ENCODE measurements around the gene PDCD4.

PDCD4 gene

DNA sequence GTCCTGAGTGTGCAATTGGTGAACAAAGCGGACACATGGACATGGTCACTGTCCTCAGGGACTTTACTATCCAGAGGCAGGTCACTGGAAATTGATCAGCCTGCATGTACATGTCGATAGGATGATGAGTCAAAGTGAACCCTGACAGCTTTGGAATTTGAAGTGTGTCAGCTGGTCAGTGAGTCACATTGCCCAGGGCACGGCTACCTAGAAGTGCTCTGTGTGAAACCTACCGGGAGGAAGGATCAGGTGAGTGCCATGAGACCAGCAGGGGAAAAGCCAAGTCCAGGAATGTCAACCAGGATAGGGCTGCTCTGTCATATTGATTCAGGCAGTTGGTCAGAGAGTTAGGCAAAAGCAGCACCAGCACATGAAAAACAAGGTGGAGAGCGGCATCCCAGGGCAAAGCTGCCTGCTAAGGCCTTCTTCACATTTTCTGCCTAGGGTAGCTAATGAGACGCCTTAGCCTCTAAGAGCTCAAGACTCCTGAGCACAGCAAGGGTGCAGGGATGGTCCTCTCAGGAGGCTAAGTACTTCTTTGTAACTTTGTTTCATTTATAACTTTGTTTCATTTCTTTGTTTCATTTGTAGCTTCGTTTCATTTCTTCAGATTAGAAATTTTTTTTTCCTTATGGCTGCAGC is 19.4 kb upstream of the PDCD4 start:
- H3K36me3 ChIP-seq (ENCODE audit: control insufficient read depth, insufficient read depth, low read length) = no peaks in the 10 kb centered on the region
- no peak overlapping the region for H3K27ac ChIP-seq (ENCODE audit: low read length)
- no peaks in the 10 kb centered on the region for H3K9me3 ChIP-seq (ENCODE audit: control insufficient read depth, insufficient read depth, low read length)
- H3K4me1 ChIP-seq (ENCODE audit: control insufficient read depth, insufficient read depth, low read length) = no peaks in the 10 kb centered on the region
- no CpG with 5 or more reads among the region's 7 CpGs for WGBS (ENCODE audit: insufficient coverage, insufficient read length)
- no peak overlapping the region for H3K4me3 ChIP-seq (ENCODE audit: low read length)
- DNase-seq (ENCODE audit: low read depth, low spot score) = no peak
- no peaks in the 10 kb centered on the region; the same call in 1 of the 2 replicates for H3K27me3 ChIP-seq (ENCODE audit: control insufficient read depth, insufficient read depth, low read length)

DNA sequence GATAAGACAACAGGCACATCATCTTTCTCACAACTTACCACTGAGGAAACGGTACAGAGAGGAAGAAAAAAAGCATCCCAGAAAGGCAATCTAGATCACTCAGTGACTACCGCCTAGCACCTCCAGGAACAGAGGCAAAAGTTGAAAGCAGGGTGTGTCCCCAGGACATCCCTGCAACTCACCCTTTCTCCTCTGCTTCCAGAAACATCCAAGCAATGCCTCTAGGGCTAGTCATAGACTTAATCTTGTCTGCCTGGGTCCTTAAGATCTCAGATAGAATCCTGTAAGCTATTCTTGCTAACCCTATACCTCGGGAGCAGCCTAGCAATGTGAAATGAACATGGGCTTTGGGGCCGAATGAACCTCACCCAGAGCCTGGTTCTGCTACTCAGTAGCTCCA is 18.8 kb upstream of the PDCD4 start:
- Histone ChIP-seq H3K27me3 (ENCODE audit: control insufficient read depth, insufficient read depth, low read length) (no peaks in the 10 kb centered on the region; the same call in 1 of the 2 replicates), H3K4me3 (ENCODE audit: low read length) (no peak overlapping the region), H3K36me3 (ENCODE audit: control insufficient read depth, insufficient read depth, low read length) (no peaks in the 10 kb centered on the region), H3K4me1 (ENCODE audit: control insufficient read depth, insufficient read depth, low read length) (no peaks in the 10 kb centered on the region), H3K27ac (ENCODE audit: low read length) (no peak overlapping the region), H3K9me3 (ENCODE audit: control insufficient read depth, insufficient read depth, low read length) (no peaks in the 10 kb centered on the region)
- no peak for DNase-seq (ENCODE audit: low read depth, low spot score)
- no CpG with 5 or more reads among the region's 4 CpGs for WGBS (ENCODE audit: insufficient coverage, insufficient read length)

DNA sequence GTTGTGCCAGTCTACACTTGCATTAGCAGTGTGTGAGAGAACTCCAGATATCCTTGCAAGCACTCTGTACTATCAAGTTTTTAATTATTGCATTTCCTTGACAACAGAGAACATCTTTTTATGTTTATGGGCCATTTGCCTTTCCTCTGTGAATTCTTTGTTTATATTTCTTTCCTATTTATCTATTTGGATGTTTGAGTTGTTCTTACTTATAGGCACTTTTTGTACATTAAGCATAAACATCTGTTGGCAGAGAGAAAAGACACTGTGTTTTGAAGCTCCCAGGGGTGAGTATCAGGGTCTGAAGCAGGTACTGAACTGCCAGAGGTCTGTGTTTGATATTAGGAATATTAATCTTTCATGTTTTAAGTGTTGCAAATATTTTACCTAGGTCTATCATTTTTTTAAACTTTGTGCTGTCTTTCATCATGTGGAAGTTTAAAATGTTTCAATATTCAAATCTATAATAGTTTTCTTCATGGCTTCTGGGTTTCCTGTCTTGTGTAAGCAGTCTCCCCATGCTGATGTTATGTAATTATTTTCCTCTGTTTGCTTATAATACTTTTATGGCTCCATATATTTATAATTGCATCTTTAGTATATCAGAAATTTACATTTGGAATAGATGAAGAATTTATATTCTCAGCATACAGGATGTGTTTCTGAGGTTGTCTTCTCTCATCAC is 17.7 kb upstream of the PDCD4 start:
- no peak for DNase-seq (ENCODE audit: low read depth, low spot score)
- Histone ChIP-seq H3K4me3 (ENCODE audit: low read length) (no peak overlapping the region), H3K9me3 (ENCODE audit: control insufficient read depth, insufficient read depth, low read length) (no peaks in the 10 kb centered on the region), H3K4me1 (ENCODE audit: control insufficient read depth, insufficient read depth, low read length) (no peaks in the 10 kb centered on the region), H3K27me3 (ENCODE audit: control insufficient read depth, insufficient read depth, low read length) (no peaks in the 10 kb centered on the region; the same call in 1 of the 2 replicates), H3K27ac (ENCODE audit: low read length) (no peak overlapping the region), H3K36me3 (ENCODE audit: control insufficient read depth, insufficient read depth, low read length) (no peaks in the 10 kb centered on the region)

DNA sequence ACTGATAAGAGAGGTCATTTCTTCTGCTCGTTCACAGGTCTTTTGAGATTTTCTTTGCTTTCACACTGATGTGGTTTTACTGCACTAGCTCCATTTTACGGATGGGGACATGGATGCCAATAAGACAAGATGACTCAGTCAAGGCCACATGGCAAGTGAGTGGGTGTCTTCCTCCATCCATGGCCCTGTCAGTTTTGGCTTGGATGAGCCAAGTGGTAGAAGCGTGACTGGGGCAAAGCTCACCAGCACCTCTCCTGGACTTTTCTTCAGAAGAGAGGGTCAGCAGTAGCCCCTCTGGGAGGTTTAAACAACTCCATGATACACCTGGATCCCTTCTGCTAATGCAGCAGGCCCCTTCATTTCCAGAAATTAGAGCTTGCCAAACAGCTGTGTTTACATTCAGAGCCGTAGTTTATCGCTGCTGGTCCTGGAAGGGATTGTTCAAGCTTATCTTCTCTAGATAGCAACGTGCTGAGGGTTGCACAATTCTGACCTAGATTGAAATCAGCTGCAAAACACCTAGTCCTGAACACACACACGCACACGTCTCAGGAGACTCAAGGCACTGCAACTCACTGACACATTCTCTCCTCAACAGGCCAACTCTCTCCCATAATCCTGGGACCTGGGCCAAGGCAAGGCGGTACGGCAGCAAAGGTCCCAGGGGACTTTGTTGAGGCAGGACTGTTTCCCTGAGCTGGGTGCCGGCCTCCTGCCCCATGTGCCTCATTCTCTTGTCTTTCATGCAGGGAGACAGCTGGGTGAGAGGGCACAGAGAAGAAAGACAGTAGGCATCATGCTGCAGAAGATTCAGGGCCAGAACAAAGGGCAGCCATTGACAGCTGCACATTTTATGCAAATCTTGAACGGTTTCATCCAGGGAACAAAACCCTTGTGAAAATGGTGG is 14.2 kb upstream of the PDCD4 start:
- no peak for DNase-seq (ENCODE audit: low read depth, low spot score)
- Histone ChIP-seq H3K4me1 (ENCODE audit: control insufficient read depth, insufficient read depth, low read length) (no peaks in the 10 kb centered on the region), H3K27me3 (ENCODE audit: control insufficient read depth, insufficient read depth, low read length) (no peaks in the 10 kb centered on the region; the same call in 1 of the 2 replicates), H3K27ac (ENCODE audit: low read length) (no peak overlapping the region), H3K9me3 (ENCODE audit: control insufficient read depth, insufficient read depth, low read length) (no peaks in the 10 kb centered on the region), H3K36me3 (ENCODE audit: control insufficient read depth, insufficient read depth, low read length) (no peaks in the 10 kb centered on the region), H3K4me3 (ENCODE audit: low read length) (no peak overlapping the region)
- WGBS (ENCODE audit: insufficient coverage, insufficient read length) = no CpG with 5 or more reads among the region's 12 CpGs

DNA sequence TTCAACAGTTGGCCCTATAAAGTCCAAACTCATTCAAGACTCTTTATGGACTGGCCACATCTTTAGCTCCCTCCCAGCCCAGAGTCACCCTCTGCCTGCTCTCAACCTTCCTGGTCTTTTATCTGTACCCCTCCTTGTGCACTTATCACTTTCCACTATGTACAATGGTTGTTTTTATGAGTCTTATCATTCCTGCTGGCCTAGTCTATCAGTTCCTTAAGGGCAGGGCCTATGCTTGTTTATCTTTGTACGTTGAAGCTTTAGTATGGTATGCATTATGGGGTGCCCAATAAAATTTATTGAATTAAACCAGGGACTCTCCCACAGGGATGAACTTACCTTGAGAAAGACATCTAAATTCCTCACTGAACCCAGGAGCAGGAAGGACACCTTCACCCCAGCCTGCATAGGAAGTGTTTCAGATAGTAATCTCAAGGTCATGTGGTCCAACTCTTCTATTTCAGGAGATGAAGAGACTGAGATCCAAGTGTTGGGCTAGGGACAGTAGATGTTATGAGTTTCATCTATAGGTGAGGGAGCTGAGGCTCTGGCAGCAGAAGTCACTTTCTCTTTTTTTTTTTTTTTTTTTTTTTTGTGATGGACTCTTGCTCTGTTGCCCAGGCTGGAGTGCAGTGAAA is 13.3 kb upstream of the PDCD4 start:
- no peak for DNase-seq (ENCODE audit: low read depth, low spot score)
- no CpG with 5 or more reads among the region's 1 CpG for WGBS (ENCODE audit: insufficient coverage, insufficient read length)
- Histone ChIP-seq H3K36me3 (ENCODE audit: control insufficient read depth, insufficient read depth, low read length) (no peaks in the 10 kb centered on the region), H3K27ac (ENCODE audit: low read length) (no peak overlapping the region), H3K4me3 (ENCODE audit: low read length) (no peak overlapping the region), H3K27me3 (ENCODE audit: control insufficient read depth, insufficient read depth, low read length) (no peaks in the 10 kb centered on the region; the same call in 1 of the 2 replicates), H3K4me1 (ENCODE audit: control insufficient read depth, insufficient read depth, low read length) (no peaks in the 10 kb centered on the region), H3K9me3 (ENCODE audit: control insufficient read depth, insufficient read depth, low read length) (no peaks in the 10 kb centered on the region)

DNA sequence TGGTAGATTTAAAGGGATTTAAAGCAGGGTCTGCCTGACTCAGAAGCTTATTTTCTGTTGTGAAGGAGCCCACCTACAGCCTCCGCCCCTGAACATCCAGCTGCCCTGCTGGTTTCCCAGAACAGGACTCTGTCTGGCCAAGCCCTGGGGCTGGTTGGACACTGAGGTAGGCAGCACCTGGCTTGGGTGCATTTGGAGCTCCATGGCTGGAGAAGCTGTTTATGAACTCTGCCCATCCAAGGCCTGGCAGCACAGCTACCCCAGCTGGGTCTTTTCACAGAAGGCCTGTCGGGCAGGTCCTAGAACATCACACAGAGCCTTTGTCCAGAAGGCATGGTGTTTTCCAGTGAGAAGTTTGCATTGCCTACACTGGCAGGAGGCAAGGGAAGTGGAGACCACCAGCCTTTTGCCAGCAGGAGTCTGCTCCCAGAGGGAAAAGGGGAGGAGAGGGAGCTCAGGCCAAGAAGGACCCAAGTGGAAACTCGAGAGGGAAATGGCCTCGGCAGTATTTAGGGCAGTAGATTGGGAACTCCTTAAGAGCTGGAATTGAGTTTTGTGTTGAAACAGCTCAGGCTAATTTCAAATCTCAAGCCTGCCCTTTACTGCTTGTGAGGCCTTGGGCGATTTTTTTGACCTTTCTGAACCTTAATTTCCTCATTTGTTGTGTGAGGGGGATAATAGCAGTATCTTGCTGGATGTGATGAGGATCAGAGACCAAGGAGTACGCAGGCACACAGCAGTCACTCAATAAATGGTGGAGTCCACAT is 12.3 kb upstream of the PDCD4 start:
- no peak for DNase-seq (ENCODE audit: low read depth, low spot score)
- Histone ChIP-seq H3K27ac (ENCODE audit: low read length) (no peak overlapping the region), H3K27me3 (ENCODE audit: control insufficient read depth, insufficient read depth, low read length) (no peaks in the 10 kb centered on the region; the same call in 1 of the 2 replicates), H3K4me1 (ENCODE audit: control insufficient read depth, insufficient read depth, low read length) (no peaks in the 10 kb centered on the region), H3K9me3 (ENCODE audit: control insufficient read depth, insufficient read depth, low read length) (no peaks in the 10 kb centered on the region), H3K36me3 (ENCODE audit: control insufficient read depth, insufficient read depth, low read length) (no peaks in the 10 kb centered on the region), H3K4me3 (ENCODE audit: low read length) (no peak overlapping the region)
- no CpG with 5 or more reads among the region's 6 CpGs for WGBS (ENCODE audit: insufficient coverage, insufficient read length)

DNA sequence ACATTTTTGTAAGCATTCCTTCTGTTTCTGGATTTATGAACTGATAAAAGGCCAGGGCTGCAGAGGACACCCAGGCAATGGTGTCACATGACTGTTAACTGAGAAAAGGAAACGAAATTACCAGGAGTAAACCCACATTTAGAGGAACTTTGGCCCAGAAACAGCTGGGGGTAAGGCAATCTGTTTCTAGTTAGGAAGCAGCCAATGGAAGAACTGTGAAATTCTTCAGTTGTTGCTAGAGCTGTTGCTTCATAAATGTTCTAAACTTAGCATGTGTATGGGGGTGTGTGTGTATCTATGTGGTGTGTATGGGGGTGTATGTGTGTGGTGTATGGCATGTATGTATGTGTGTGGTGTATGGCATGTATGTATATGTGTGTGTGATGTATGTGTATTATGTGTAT is 11.8 kb upstream of the PDCD4 start:
- WGBS (ENCODE audit: insufficient coverage, insufficient read length) = no CpG with 5 or more reads among the region's 1 CpG
- H3K4me1 ChIP-seq (ENCODE audit: control insufficient read depth, insufficient read depth, low read length) = no peaks in the 10 kb centered on the region
- no peak overlapping the region for H3K27ac ChIP-seq (ENCODE audit: low read length)
- H3K9me3 ChIP-seq (ENCODE audit: control insufficient read depth, insufficient read depth, low read length) = no peaks in the 10 kb centered on the region
- H3K27me3 ChIP-seq (ENCODE audit: control insufficient read depth, insufficient read depth, low read length) = no peaks in the 10 kb centered on the region
- no peak for DNase-seq (ENCODE audit: low read depth, low spot score)
- H3K4me3 ChIP-seq (ENCODE audit: low read length) = no peak overlapping the region
- H3K36me3 ChIP-seq (ENCODE audit: control insufficient read depth, insufficient read depth, low read length) = no peaks in the 10 kb centered on the region

DNA sequence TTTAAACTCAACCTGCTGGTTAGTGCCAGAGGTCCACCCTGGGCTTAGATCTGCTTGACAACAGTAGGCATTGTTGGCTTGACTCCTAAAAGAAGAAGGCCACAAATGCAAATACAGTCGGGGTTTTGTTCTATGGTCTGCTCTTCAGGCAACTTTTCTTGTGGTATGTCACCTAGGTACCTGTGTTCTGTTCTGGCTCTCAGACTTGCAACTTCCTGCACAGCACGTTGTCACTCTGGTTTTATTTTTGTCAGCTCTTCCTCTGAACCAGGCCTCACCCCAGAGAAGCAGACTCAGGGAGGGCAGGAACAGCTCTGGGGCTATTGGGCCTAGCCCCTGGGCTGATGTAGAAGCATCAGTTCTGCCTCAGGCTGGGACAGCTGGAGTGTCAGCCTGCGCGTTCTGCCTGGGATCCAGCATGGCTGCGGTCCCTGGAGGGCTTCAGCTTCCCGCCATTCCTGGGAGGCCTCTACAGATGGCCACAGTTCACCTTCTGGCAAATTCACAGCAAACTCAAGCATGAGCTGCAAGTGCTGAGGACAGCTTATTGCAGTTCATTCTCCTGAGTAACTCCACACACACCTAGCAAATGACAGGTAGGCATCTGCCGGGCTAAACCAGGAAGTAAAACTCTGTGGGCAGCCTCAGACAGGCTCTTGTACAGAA is 11.0 kb upstream of the PDCD4 start:
- H3K9me3 ChIP-seq (ENCODE audit: control insufficient read depth, insufficient read depth, low read length) = no peaks in the 10 kb centered on the region
- no peaks in the 10 kb centered on the region for H3K4me1 ChIP-seq (ENCODE audit: control insufficient read depth, insufficient read depth, low read length)
- no CpG with 5 or more reads among the region's 7 CpGs for WGBS (ENCODE audit: insufficient coverage, insufficient read length)
- H3K27ac ChIP-seq (ENCODE audit: low read length) = no peak overlapping the region
- H3K36me3 ChIP-seq (ENCODE audit: control insufficient read depth, insufficient read depth, low read length) = no peaks in the 10 kb centered on the region
- DNase-seq (ENCODE audit: low read depth, low spot score) = no peak
- H3K27me3 ChIP-seq (ENCODE audit: control insufficient read depth, insufficient read depth, low read length) = no peaks in the 10 kb centered on the region
- H3K4me3 ChIP-seq (ENCODE audit: low read length) = no peak overlapping the region

DNA sequence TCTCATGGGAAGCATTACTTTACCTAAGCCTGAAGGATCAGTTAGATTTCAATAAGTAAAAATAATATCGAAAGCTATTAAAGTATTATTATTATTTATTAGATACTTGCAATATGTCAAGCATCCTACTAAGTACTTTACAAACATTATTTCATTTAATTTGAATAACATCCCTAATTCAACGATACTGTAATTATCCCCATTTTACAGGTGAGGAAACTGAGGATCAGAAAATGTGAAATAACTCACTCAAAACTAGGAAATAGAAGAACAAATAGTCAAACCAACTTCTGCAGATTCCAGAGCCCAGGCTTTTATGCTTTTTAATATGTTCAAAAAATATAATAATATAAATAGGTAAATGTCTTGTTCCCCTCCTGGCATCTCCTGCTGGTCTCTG is 10.3 kb upstream of the PDCD4 start:
- no peak overlapping the region for H3K27ac ChIP-seq (ENCODE audit: low read length)

More for the DNA sequence above, 10.3 kb upstream of the PDCD4 start:
- no peak for DNase-seq (ENCODE audit: low read depth, low spot score)
- H3K4me3 ChIP-seq (ENCODE audit: low read length) = no peak overlapping the region
- WGBS (ENCODE audit: insufficient coverage, insufficient read length) = no CpG with 5 or more reads among the region's 2 CpGs
- no peaks in the 10 kb centered on the region for H3K27me3 ChIP-seq (ENCODE audit: control insufficient read depth, insufficient read depth, low read length)
- H3K4me1 ChIP-seq (ENCODE audit: control insufficient read depth, insufficient read depth, low read length) = no peaks in the 10 kb centered on the region
- no peaks in the 10 kb centered on the region for H3K36me3 ChIP-seq (ENCODE audit: control insufficient read depth, insufficient read depth, low read length)
- no peaks in the 10 kb centered on the region for H3K9me3 ChIP-seq (ENCODE audit: control insufficient read depth, insufficient read depth, low read length)
